A549 treated with RU486 at 1 μM for 4 hours (cell line): Measurements from ENCODE around the gene RUVBL1. TPM values are rescaled to one million over a fixed set of nuclear protein-coding genes. Genes with fewer than 3 reads are reported as not detected.

Experiments used
- total RNA-seq: library from RNA; stranded (reverse); fragments of 200-300 nt; extraction: Qiagen RNA extraction; gene quantifications from 5 replicates; pipeline ENCODE4 v1.2.3, GENCODE V29; 2022; ENCODE audit warnings: low read depth

Gene RUVBL1
- 95.5 to 105 TPM (median 98.8 TPM) in 5 replicates for total RNA-seq

GRCh38 chr3:128123538-128124368 lies at the start of gene RUVBL1:
Gene RUVBL1, minus strand, starts transcription at chr3:128123812. Its CDS starts 88 bp downstream, at chr3:128123724.

GRCh38 chr3:128153156-128154041 lies 29.8 kb upstream of the RUVBL1 start, which contains the start of gene EEFSEC:
Gene EEFSEC, plus strand, starts transcription at chr3:128153481. Its CDS starts 27 bp downstream, at chr3:128153508.

GRCh38 chr3:128051837-128052594 lies 71.6 kb downstream of the RUVBL1 start, which contains the start of gene SEC61A1:
Gene SEC61A1, plus strand, starts transcription at chr3:128052437. Its CDS starts 116 bp downstream, at chr3:128052553.

Other genes with a start within 250 kb of the RUVBL1 start
- gene KBTBD12, start 208.6 kb downstream of the RUVBL1 start, total RNA-seq: not detected in 5 replicates
- gene SEC61A1, start 71.4 kb downstream of the RUVBL1 start, total RNA-seq: 109 to 127 TPM (median 124 TPM) in 5 replicates
- gene EEFSEC, start 29.7 kb upstream of the RUVBL1 start, total RNA-seq: 8.2 to 10.5 TPM (median 9.2 TPM) in 5 replicates